CD4-positive, CD25-positive, alpha-beta regulatory T cell (primary cell): Measurements from ENCODE around the gene ZNF248. TPM values are rescaled to one million over a fixed set of nuclear protein-coding genes. Genes with fewer than 3 reads are reported as not detected.

ENCODE experiments used
- ATAC-seq, 2 donors: fragments of 150-1000 bp; cut with Tn5 transposase; one replicate each; pipeline ENCODE4 v1.10.0; 2021; ENCODE audit warnings: low read depth in 2 of 2, moderate number of reproducible peaks in 2 of 2, moderate library complexity in 1 of 2
- DNase-seq, 3 donors: peaks; one replicate each; pipeline versions ENCODE4 v3.0.0 to v3.0.0-alpha.2; 2012 to 2022; ENCODE audit warnings: mixed read lengths in 1 of 3
- H3K27ac ChIP-seq: one replicate; pipeline ENCODE4 v1.7.0; 2013; ENCODE audit warnings: mild to moderate bottlenecking, low read length; ENCODE audit not compliant: insufficient read depth, poor library complexity, severe bottlenecking
- H3K27me3 ChIP-seq: one replicate; pipeline ENCODE4 v1.7.0; 2013; ENCODE audit warnings: low read length; ENCODE audit not compliant: control insufficient read depth, insufficient read depth
- H3K36me3 ChIP-seq: one replicate; pipeline ENCODE4 v1.7.0; 2013; ENCODE audit warnings: mild to moderate bottlenecking, low read length, moderate library complexity; ENCODE audit not compliant: control insufficient read depth, insufficient read depth
- H3K4me1 ChIP-seq: 2 replicates; pipeline ENCODE4 v1.7.0; 2013; ENCODE audit warnings: mild to moderate bottlenecking, low read length; ENCODE audit not compliant: insufficient read depth, control insufficient read depth, poor library complexity, severe bottlenecking
- H3K4me3 ChIP-seq: one replicate; pipeline ENCODE4 v1.7.0; 2013; ENCODE audit warnings: low read depth, mild to moderate bottlenecking, low read length, moderate library complexity
- H3K9me3 ChIP-seq, 2 experiments: 1 replicate in 1 of 2; 2 replicates in 1 of 2; pipeline ENCODE4 v1.7.0; 2013; ENCODE audit warnings: low read length in 2 of 2, mild to moderate bottlenecking in 1 of 2, moderate library complexity in 1 of 2; ENCODE audit not compliant: control insufficient read depth in 2 of 2
- H3K27ac Mint-ChIP-seq, 3 donors: one replicate each; pipeline ENCODE4 v1.8.0; 2020 to 2022; ENCODE audit warnings: mild to moderate bottlenecking in 3 of 3, mixed read lengths in 3 of 3, moderate library complexity in 2 of 3
- H3K27me3 Mint-ChIP-seq: one replicate; pipeline ENCODE4 v1.8.0; 2022; ENCODE audit warnings: mild to moderate bottlenecking, mixed read lengths
- H3K36me3 Mint-ChIP-seq: one replicate; pipeline ENCODE4 v1.8.0; 2020; ENCODE audit warnings: mixed read lengths
- H3K4me1 Mint-ChIP-seq, 4 donors: one replicate each; pipeline ENCODE4 v1.8.0; 2020 to 2022; ENCODE audit warnings: mixed read lengths in 4 of 4, mild to moderate bottlenecking in 1 of 4
- H3K4me3 Mint-ChIP-seq, 4 donors: one replicate each; pipeline ENCODE4 v1.8.0; 2020 to 2022; ENCODE audit warnings: mild to moderate bottlenecking in 4 of 4, mixed read lengths in 4 of 4, moderate library complexity in 3 of 4
- H3K9me3 Mint-ChIP-seq, 7 donors: one replicate each; pipeline ENCODE4 v1.8.0; 2020 to 2022; ENCODE audit warnings: mixed read lengths in 7 of 7, mild to moderate bottlenecking in 3 of 7, moderate library complexity in 2 of 7
- polyA plus RNA-seq, 4 donors: library from polyadenylated mRNA; unstranded; fragments of 300-500 nt; fragmentation: Illumina TruSeq; gene quantifications; one replicate each; pipeline ENCODE4 v1.2.3, GENCODE V29; 2021
- total RNA-seq: library from RNA; stranded (reverse); gene quantifications from one replicate; pipeline ENCODE4 v1.2.3, GENCODE V29; 2022

ZNF248 gene
- 5.7 TPM for total RNA-seq
- polyA plus RNA-seq: 1 to 10 TPM; 3.1 to 5.4 (median 4.3) TPM

GRCh38 chr10:37857287-37858211 lies at the start of gene ZNF248:
TSS of gene ZNF248 (minus strand) at chr10:37857610. CDS start at chr10:37856310, 1,300 bp downstream.
- peak; percentile 93 to 95 for ATAC-seq
- Mint-ChIP-seq H3K9me3 (no peaks in the 10 kb centered on the region), H3K36me3 (peaks cover 9% of the 10 kb centered on the region), H3K27me3 (no peaks in the 10 kb centered on the region), H3K27ac (peak within 1 kb of the TSS; percentile 94 to 99 (median 94)), H3K4me1 (peaks cover 18 to 56% (median 42%) of the 10 kb centered on the region in 4 donors), H3K4me3 (peak within 1 kb of the TSS; percentile 90 to 99 (median 96))
- peak; percentile 92 to 97 (median 95) for DNase-seq
- peak within 1 kb of the TSS; percentile 94 for H3K27ac ChIP-seq
- H3K4me3 ChIP-seq: peak within 1 kb of the TSS; percentile 86
- peaks cover 18% of the 10 kb centered on the region for H3K4me1 ChIP-seq
- H3K9me3 ChIP-seq: no peaks in the 10 kb centered on the region
- no peaks in the 10 kb centered on the region for H3K27me3 ChIP-seq
- H3K36me3 ChIP-seq: peaks cover 3% of the 10 kb centered on the region

- Histone ChIP-seq H3K4me3 (no peak overlapping the region), H3K27ac (no peak overlapping the region), H3K36me3 (no peaks in the 10 kb centered on the region), H3K9me3 (no peaks in the 10 kb centered on the region), H3K4me1 (no peaks in the 10 kb centered on the region), H3K27me3 (no peaks in the 10 kb centered on the region)
- Mint-ChIP-seq H3K4me3 (no peak overlapping the region), H3K9me3 (peaks cover 2 to 25% (median 4%) of the 10 kb centered on the region in 7 donors), H3K36me3 (no peaks in the 10 kb centered on the region), H3K27ac (no peak overlapping the region), H3K27me3 (peaks cover 8% of the 10 kb centered on the region), H3K4me1 (no peaks in the 10 kb centered on the region)
- ATAC-seq (no peak), DNase-seq (no peak)
These were observed 49.0 kb upstream of the ZNF248 start for GRCh38 chr10:37906382-37906781.

GRCh38 chr10:37896436-37896835 lies 39.0 kb upstream of the ZNF248 start:
- Mint-ChIP-seq H3K4me1 (no peaks in the 10 kb centered on the region), H3K4me3 (no peak overlapping the region), H3K9me3 (peaks cover 0 to 43% (median 16%) of the 10 kb centered on the region in 7 donors), H3K27me3 (no peaks in the 10 kb centered on the region), H3K36me3 (no peaks in the 10 kb centered on the region), H3K27ac (no peak overlapping the region)
- Histone ChIP-seq H3K27ac (no peak overlapping the region), H3K4me1 (no peaks in the 10 kb centered on the region), H3K4me3 (no peak overlapping the region), H3K27me3 (no peaks in the 10 kb centered on the region), H3K9me3 (peaks cover 29 to 37% of the 10 kb centered on the region in 2 experiments), H3K36me3 (no peaks in the 10 kb centered on the region)
- DNase-seq: no peak
- ATAC-seq: no peak

GRCh38 chr10:37895674-37896073 lies 38.3 kb upstream of the ZNF248 start:
- H3K27me3 ChIP-seq: no peaks in the 10 kb centered on the region
- H3K27ac ChIP-seq: no peak overlapping the region
- ATAC-seq (no peak), DNase-seq (no peak)
- H3K36me3 ChIP-seq: no peaks in the 10 kb centered on the region
- H3K9me3 ChIP-seq: peaks cover 36 to 38% of the 10 kb centered on the region in 2 experiments
- no peaks in the 10 kb centered on the region for H3K36me3 Mint-ChIP-seq
- H3K4me3 ChIP-seq: no peak overlapping the region
- H3K4me1 ChIP-seq: no peaks in the 10 kb centered on the region
- no peak overlapping the region for H3K4me3 Mint-ChIP-seq
- peaks cover 0 to 49% (median 15%) of the 10 kb centered on the region in 7 donors for H3K9me3 Mint-ChIP-seq
- no peaks in the 10 kb centered on the region for H3K4me1 Mint-ChIP-seq
- no peaks in the 10 kb centered on the region for H3K27me3 Mint-ChIP-seq
- no peak overlapping the region for H3K27ac Mint-ChIP-seq

GRCh38 chr10:37885850-37886249 lies 28.4 kb upstream of the ZNF248 start:
- ATAC-seq: no peak
- Histone ChIP-seq H3K4me1 (no peaks in the 10 kb centered on the region), H3K4me3 (no peak overlapping the region), H3K27me3 (no peaks in the 10 kb centered on the region), H3K9me3 (peaks cover 0 to 4% of the 10 kb centered on the region in 2 experiments), H3K36me3 (no peaks in the 10 kb centered on the region), H3K27ac (no peak overlapping the region)
- no peak for DNase-seq
- Mint-ChIP-seq H3K4me3 (no peak overlapping the region), H3K4me1 (no peaks in the 10 kb centered on the region), H3K27me3 (no peaks in the 10 kb centered on the region), H3K36me3 (peaks cover 7% of the 10 kb centered on the region), H3K9me3 (peaks cover 2 to 16% (median 10%) of the 10 kb centered on the region in 7 donors), H3K27ac (no peak overlapping the region)

- no peak overlapping the region for H3K27ac Mint-ChIP-seq
- DNase-seq: no peak
- H3K4me1 ChIP-seq: no peaks in the 10 kb centered on the region
- no peaks in the 10 kb centered on the region for H3K36me3 ChIP-seq
- no peaks in the 10 kb centered on the region for H3K27me3 Mint-ChIP-seq
- H3K9me3 ChIP-seq: no peaks in the 10 kb centered on the region
- H3K4me1 Mint-ChIP-seq: no peaks in the 10 kb centered on the region
- no peak for ATAC-seq
- H3K9me3 Mint-ChIP-seq: no peaks in the 10 kb centered on the region
- H3K36me3 Mint-ChIP-seq: no peaks in the 10 kb centered on the region
- no peak overlapping the region for H3K4me3 Mint-ChIP-seq
- H3K27ac ChIP-seq: no peak overlapping the region
- no peaks in the 10 kb centered on the region for H3K27me3 ChIP-seq
- H3K4me3 ChIP-seq: no peak overlapping the region
These were observed 15.5 kb upstream of the ZNF248 start for GRCh38 chr10:37872955-37873354.

GRCh38 chr10:37872283-37872682 lies 14.9 kb upstream of the ZNF248 start:
- no peak overlapping the region for H3K27ac ChIP-seq
- H3K9me3 ChIP-seq: no peaks in the 10 kb centered on the region
- Mint-ChIP-seq H3K9me3 (no peaks in the 10 kb centered on the region), H3K36me3 (no peaks in the 10 kb centered on the region), H3K4me1 (no peaks in the 10 kb centered on the region), H3K4me3 (no peak overlapping the region), H3K27me3 (no peaks in the 10 kb centered on the region), H3K27ac (no peak overlapping the region)
- H3K36me3 ChIP-seq: no peaks in the 10 kb centered on the region
- DNase-seq (no peak), ATAC-seq (no peak)
- no peaks in the 10 kb centered on the region for H3K4me1 ChIP-seq
- no peaks in the 10 kb centered on the region for H3K27me3 ChIP-seq
- H3K4me3 ChIP-seq: no peak overlapping the region
